ENCODE data around the gene FOXRED1. TPM values are rescaled to one million over a fixed set of nuclear protein-coding genes. Genes with fewer than 3 reads are reported as not detected.

Gene FOXRED1
- total and polyA plus RNA-seq, 2 donors (not counting 1 experiment from before 2014, with no cell fraction given) = 26.1 to 46.0 TPM

DNA sequence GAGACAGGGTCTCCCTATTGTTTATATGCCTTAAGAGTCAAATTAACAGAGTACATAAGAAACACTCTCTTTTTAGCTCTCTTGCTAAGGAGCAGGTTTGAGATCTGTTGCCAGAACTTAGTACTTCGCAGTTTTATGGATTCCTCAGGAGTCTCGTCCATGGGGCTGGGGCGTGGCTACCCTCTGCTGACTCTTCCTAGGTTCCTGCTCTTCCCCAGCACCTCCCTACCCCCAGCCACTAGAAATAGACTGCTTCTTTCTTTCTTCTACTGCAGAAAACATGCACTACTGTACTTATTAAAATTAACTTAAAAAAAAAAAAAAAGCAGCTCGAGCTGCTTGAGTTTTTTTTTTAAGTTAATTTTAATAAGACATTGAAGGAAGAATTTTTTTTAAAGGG is 49.4 kb upstream of the FOXRED1 start:
- intact Hi-C loops (cut with micrococcal nuclease) = no loop called here
- Histone ChIP-seq H3K27ac (ENCODE audit: low read length in 2 of 2) (no peak overlapping the region), H3K79me2 (ENCODE audit: control insufficient read depth, insufficient read depth, low read length) (peaks cover 77% of the 10 kb centered on the region), H3K9ac (ENCODE audit: low read length) (no peak overlapping the region), H3K27me3 (replicated peaks in 1 of 4; ENCODE audit: control extremely low read depth in 1 of 4, control insufficient read depth in 3 of 4, insufficient read depth in 4 of 4, low read length in 3 of 4) (no peaks in the 10 kb centered on the region), H2AFZ (ENCODE audit: insufficient read depth, low read depth, low read length, poor library complexity, severe bottlenecking) (no peak overlapping the region), H3K36me3 (replicated peaks in 1 of 2; ENCODE audit: control extremely low read depth in 1 of 2, control insufficient read depth in 1 of 2, extremely low read depth in 1 of 2, insufficient read depth in 2 of 2, low read length in 1 of 2) (peaks cover 0 to 2% of the 10 kb centered on the region in 2 experiments), H4K20me1 (ENCODE audit: control insufficient read depth, insufficient read depth, low read length, poor library complexity, severe bottlenecking) (peaks cover 8% of the 10 kb centered on the region), H3K4me1 (ENCODE audit: control insufficient read depth in 2 of 2, insufficient read depth in 2 of 2, low read length in 2 of 2) (peaks cover 11 to 14% of the 10 kb centered on the region in 2 donors), H3K9me3 (ENCODE audit: control extremely low read depth in 1 of 3, control insufficient read depth in 2 of 3, insufficient read depth in 1 of 3, low read length in 2 of 3) (no peaks in the 10 kb centered on the region), H3K4me2 (replicated peaks; ENCODE audit: low read depth, low read length, poor library complexity, severe bottlenecking) (no peak overlapping the region), H3K4me3 (ENCODE audit: control extremely low read depth in 1 of 5, extremely low read depth in 1 of 5, insufficient read depth in 1 of 5, low read depth in 2 of 5, low read length in 4 of 5) (no peak overlapping the region)
- CTCF ChIA-PET = interaction anchor here (0.7 to 1.5 kb wide), 2 partner anchors 91 to 93 kb away, joined by 3 read pairs; no protein-coding TSS in a partner anchor
- no peak overlapping the region for H3K27ac Mint-ChIP-seq
- no peak for TF ChIP-seq EZH2 (IDR thresholded peaks at IDR 0.05; ENCODE audit: borderline replicate concordance, insufficient read depth, low read depth, low read length, poor library complexity, severe bottlenecking)
- no peak for TF ChIP-seq CTCF (IDR thresholded peaks at IDR 0.05)
- 92% methylated on average over 3 of the region's 4 CpGs for WGBS (ENCODE audit: insufficient coverage)
- POLR2A ChIA-PET = no interaction called here
- H3K4me1 Mint-ChIP-seq = peaks cover 16% of the 10 kb centered on the region
- ATAC-seq (ENCODE audit: low read depth) (no peak), DNase-seq (no peak)
- H3K27me3 Mint-ChIP-seq = no peaks in the 10 kb centered on the region
- H3K4me3 Mint-ChIP-seq = no peak overlapping the region
- no peaks in the 10 kb centered on the region for H3K9me3 Mint-ChIP-seq (ENCODE audit: insufficient read depth)

DNA sequence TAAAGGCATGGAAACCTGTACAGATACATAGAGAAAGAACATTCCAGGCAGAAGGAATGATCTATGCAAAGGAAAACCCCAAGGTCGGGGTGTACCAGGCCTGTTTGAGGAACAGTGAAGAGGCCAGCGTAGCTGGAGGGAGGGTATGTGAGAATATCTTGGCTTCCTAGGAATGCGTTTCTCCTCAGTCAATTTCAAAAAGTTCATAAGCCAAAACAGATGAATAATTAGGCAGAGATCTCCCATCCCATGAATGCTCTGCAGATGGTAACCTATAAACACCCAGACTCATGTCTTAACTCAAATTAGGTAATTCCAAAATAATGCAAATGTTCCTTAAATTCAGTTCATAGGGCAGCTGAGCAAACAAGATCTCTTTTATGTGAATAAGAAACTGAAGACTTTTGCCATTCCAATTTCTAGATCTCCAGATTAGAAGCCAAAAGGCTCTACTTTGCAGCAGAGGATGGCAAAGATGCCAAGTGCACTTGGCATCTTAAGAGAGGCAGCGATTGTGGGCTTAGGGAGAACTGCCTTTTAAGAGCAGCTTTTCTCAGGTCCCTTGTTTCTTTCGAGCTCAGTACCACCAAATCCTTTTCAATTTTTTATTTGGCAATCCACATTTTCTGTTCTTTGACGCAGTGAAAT is 44.2 kb upstream of the FOXRED1 start:
- Histone ChIP-seq H4K20me1 (ENCODE audit: control insufficient read depth, insufficient read depth, low read length, poor library complexity, severe bottlenecking) (no peaks in the 10 kb centered on the region), H3K4me1 (ENCODE audit: control insufficient read depth in 2 of 2, insufficient read depth in 2 of 2, low read length in 2 of 2) (no peaks in the 10 kb centered on the region), H3K36me3 (replicated peaks in 1 of 2; ENCODE audit: control extremely low read depth in 1 of 2, control insufficient read depth in 1 of 2, extremely low read depth in 1 of 2, insufficient read depth in 2 of 2, low read length in 1 of 2) (peaks cover 3 to 4% of the 10 kb centered on the region in 2 experiments), H3K4me3 (ENCODE audit: control extremely low read depth in 1 of 5, extremely low read depth in 1 of 5, insufficient read depth in 1 of 5, low read depth in 2 of 5, low read length in 4 of 5) (no peak overlapping the region), H2AFZ (ENCODE audit: insufficient read depth, low read depth, low read length, poor library complexity, severe bottlenecking) (no peak overlapping the region), H3K9me3 (ENCODE audit: control extremely low read depth in 1 of 3, control insufficient read depth in 2 of 3, insufficient read depth in 1 of 3, low read length in 2 of 3) (peaks cover 0 to 12% (median 0%) of the 10 kb centered on the region in 3 donors), H3K4me2 (replicated peaks; ENCODE audit: low read depth, low read length, poor library complexity, severe bottlenecking) (no peak overlapping the region), H3K27ac (ENCODE audit: low read length in 2 of 2) (no peak overlapping the region), H3K79me2 (ENCODE audit: control insufficient read depth, insufficient read depth, low read length) (peaks cover 28% of the 10 kb centered on the region), H3K9ac (ENCODE audit: low read length) (no peak overlapping the region), H3K27me3 (replicated peaks in 1 of 4; ENCODE audit: control extremely low read depth in 1 of 4, control insufficient read depth in 3 of 4, insufficient read depth in 4 of 4, low read length in 3 of 4) (no peaks in the 10 kb centered on the region)
- DNase-seq = no peak
- POLR2A ChIA-PET = no interaction called here
- TF ChIP-seq EZH2 (IDR thresholded peaks at IDR 0.05; ENCODE audit: borderline replicate concordance, insufficient read depth, low read depth, low read length, poor library complexity, severe bottlenecking) = no peak
- TF ChIP-seq CTCF (IDR thresholded peaks at IDR 0.05) = no peak
- H3K27ac Mint-ChIP-seq = no peak overlapping the region
- intact Hi-C loops (cut with micrococcal nuclease) = no loop called here
- no peaks in the 10 kb centered on the region for H3K4me1 Mint-ChIP-seq
- 98% methylated on average over 5 of the region's 6 CpGs for WGBS (ENCODE audit: insufficient coverage)
- ATAC-seq (ENCODE audit: low read depth) = no peak
- H3K4me3 Mint-ChIP-seq = no peak overlapping the region
- CTCF ChIA-PET = no interaction called here
- peaks cover 2% of the 10 kb centered on the region for H3K9me3 Mint-ChIP-seq (ENCODE audit: insufficient read depth)
- no peaks in the 10 kb centered on the region for H3K27me3 Mint-ChIP-seq
